Mesendoderm (in vitro differentiated cells): ENCODE results near the gene PEX14.

Experiments
- DNase-seq: peaks from one replicate; pipeline ENCODE4 v3.0.0; 2013
- H2AK5ac ChIP-seq: 2 replicates; pipeline ENCODE4 v1.6.1; 2013; ENCODE audit warnings: low read length, inconsistent platforms
- H2BK120ac ChIP-seq: 2 replicates; pipeline ENCODE4 v1.6.1; 2013; ENCODE audit warnings: low read depth, mild to moderate bottlenecking, low read length, moderate library complexity, mixed read lengths
- H2BK15ac ChIP-seq: replicated peaks from 2 replicates; pipeline ENCODE4 v1.6.1; 2013; ENCODE audit warnings: low read depth, mild to moderate bottlenecking, moderate library complexity
- H2BK5ac ChIP-seq: 2 replicates; pipeline ENCODE4 v1.6.1; 2013; ENCODE audit warnings: low read length, inconsistent platforms
- H3K18ac ChIP-seq: 2 replicates; pipeline ENCODE4 v1.6.1; 2013; ENCODE audit warnings: mild to moderate bottlenecking, low read length, mixed read lengths
- H3K23ac ChIP-seq: one replicate; pipeline ENCODE4 v1.6.1; 2013; ENCODE audit warnings: low read length
- H3K27ac ChIP-seq: 2 replicates; pipeline ENCODE4 v1.5.1; 2013; ENCODE audit warnings: low read depth, mild to moderate bottlenecking, inconsistent platforms, low read length, moderate library complexity
- H3K27me3 ChIP-seq: 2 replicates; pipeline ENCODE4 v1.6.1; 2013; ENCODE audit warnings: low read length, control low read depth, mild to moderate bottlenecking, inconsistent platforms; ENCODE audit not compliant: insufficient read depth, poor library complexity
- H3K36me3 ChIP-seq: 2 replicates; pipeline ENCODE4 v1.6.1; 2013; ENCODE audit warnings: low read length, inconsistent platforms; ENCODE audit not compliant: control insufficient read depth, insufficient read depth
- H3K4ac ChIP-seq: one replicate; pipeline ENCODE4 v1.6.1; 2013; ENCODE audit warnings: low read depth, mild to moderate bottlenecking, low read length, moderate library complexity
- H3K4me1 ChIP-seq: 2 replicates; pipeline ENCODE4 v1.6.1; 2013; ENCODE audit warnings: low read depth, low read length, inconsistent platforms; ENCODE audit not compliant: control insufficient read depth
- H3K4me2 ChIP-seq: 2 replicates; pipeline ENCODE4 v1.6.1; 2013; ENCODE audit warnings: low read length
- H3K4me3 ChIP-seq: 2 replicates; pipeline ENCODE4 v1.5.1; 2013; ENCODE audit warnings: mild to moderate bottlenecking, low read length
- H3K56ac ChIP-seq: one replicate; pipeline ENCODE4 v1.6.1; 2013; ENCODE audit warnings: low read length
- H3K79me1 ChIP-seq: 2 replicates; pipeline ENCODE4 v1.6.1; 2013; ENCODE audit warnings: low read length, inconsistent platforms
- H3K79me2 ChIP-seq: 2 replicates; pipeline ENCODE4 v1.6.1; 2013; ENCODE audit warnings: mild to moderate bottlenecking, low read length; ENCODE audit not compliant: control insufficient read depth, insufficient read depth
- H3K9ac ChIP-seq: 2 replicates; pipeline ENCODE4 v1.6.1; 2013; ENCODE audit warnings: low read length, inconsistent platforms
- H4K5ac ChIP-seq: one replicate; pipeline ENCODE4 v1.6.1; 2013; ENCODE audit warnings: low read length
- H4K8ac ChIP-seq: one replicate; pipeline ENCODE4 v1.6.1; 2013; ENCODE audit warnings: low read depth, mild to moderate bottlenecking, control low read depth, low read length, moderate library complexity
- WGBS: extraction: QIAGEN DNeasy Blood & Tissue Kit; methylation state at CpG from one replicate; pipeline ENCODE4 v1.1.7; 2013; ENCODE audit warnings: low lambda C conversion rate, missing lambda C conversion rate; ENCODE audit not compliant: insufficient coverage; ENCODE audit errors: extremely low coverage; 5-methylcytosine and 5-hydroxymethylcytosine counted together

Gene PEX14

DNA sequence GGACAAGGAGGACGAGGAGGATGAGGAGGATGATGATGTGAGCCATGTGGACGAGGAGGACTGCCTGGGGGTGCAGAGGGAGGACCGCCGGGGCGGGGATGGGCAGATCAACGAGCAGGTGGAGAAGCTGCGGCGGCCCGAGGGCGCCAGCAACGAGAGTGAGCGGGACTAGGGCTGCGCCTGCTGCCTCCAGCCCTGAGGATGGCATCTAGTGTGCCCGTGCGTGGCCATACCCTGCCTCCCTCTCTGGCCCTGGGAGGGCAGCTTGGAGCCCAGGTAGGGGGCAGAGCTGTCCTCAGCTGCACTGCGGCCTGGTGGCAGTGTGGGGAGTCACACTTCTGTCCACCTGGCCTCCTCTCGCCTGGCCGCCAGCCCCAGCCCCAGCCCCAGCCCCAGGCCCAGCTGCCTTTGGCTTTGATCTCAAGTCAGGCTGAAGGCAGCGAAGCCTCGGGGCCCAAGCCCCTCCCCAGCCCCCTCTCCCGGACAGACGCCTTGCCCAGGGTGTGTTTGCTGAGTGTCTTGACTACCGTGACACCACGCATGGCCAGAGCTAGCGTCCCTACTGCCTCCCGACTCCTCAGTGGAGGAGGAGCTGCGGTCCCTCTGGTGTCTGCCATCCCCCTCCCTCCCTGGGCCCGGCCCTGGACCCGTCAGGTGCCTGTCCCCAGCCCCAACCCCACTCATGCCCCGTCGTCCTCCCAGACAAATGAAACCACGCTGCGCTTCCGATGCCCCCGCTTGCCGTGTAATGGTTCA, 155.2 kb downstream of the PEX14 start:
- Histone ChIP-seq H3K56ac (no peak overlapping the region), H3K23ac (no peak overlapping the region), H3K36me3 (no peaks in the 10 kb centered on the region), H3K79me2 (no peaks in the 10 kb centered on the region), H3K18ac (no peak overlapping the region), H2BK15ac (no peak overlapping the region), H3K27ac (no peak overlapping the region), H3K4ac (no peak overlapping the region), H3K4me1 (peaks cover 2% of the 10 kb centered on the region), H3K79me1 (no peaks in the 10 kb centered on the region), H3K4me2 (no peak overlapping the region), H3K9ac (no peak overlapping the region), H4K8ac (no peak overlapping the region), H2BK5ac (no peak overlapping the region), H3K27me3 (no peaks in the 10 kb centered on the region), H3K4me3 (no peak overlapping the region), H2BK120ac (no peak overlapping the region), H4K5ac (no peak overlapping the region), H2AK5ac (no peak overlapping the region)
- no CpG with 5 or more reads among the region's 36 CpGs for WGBS
- DNase-seq, result no peak

DNA sequence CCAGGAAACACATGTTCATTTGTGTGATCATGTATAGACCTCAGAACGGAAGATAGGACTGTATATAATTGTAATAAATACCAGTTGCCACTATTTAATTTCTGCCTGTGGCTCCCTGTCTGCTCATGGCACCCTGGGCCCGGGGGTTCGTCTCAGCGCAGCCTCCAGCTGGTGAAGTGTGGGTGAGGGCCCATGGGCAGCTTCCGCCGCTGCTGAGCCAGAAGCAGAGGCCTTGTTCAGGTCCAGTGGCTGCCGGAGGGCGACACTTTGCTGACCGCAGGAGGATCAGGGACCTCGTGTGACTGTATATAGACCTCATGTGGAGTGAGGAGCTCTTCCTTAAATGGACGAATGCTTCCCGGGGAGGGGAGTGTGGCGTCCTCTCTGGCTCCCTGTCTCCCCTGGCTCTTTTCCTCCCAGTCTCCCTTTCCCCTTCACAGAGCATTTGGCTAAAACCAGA, 155.9 kb downstream of the PEX14 start:
- H2AK5ac ChIP-seq, result no peak overlapping the region
- H3K23ac ChIP-seq, result no peak overlapping the region
- no peak overlapping the region for H3K9ac ChIP-seq
- no peak overlapping the region for H4K8ac ChIP-seq
- no peak overlapping the region for H3K4me3 ChIP-seq
- H3K4me2 ChIP-seq, result no peak overlapping the region
- no peaks in the 10 kb centered on the region for H3K79me1 ChIP-seq
- no peaks in the 10 kb centered on the region for H3K79me2 ChIP-seq
- H3K4me1 ChIP-seq, result peaks cover 2% of the 10 kb centered on the region
- no peak overlapping the region for H3K18ac ChIP-seq
- no peak overlapping the region for H4K5ac ChIP-seq
- H2BK120ac ChIP-seq, result no peak overlapping the region
- no peak for DNase-seq
- no peak overlapping the region for H2BK5ac ChIP-seq
- no peaks in the 10 kb centered on the region for H3K27me3 ChIP-seq
- H3K27ac ChIP-seq, result no peak overlapping the region
- no peaks in the 10 kb centered on the region for H3K36me3 ChIP-seq
- no peak overlapping the region for H3K4ac ChIP-seq
- H2BK15ac ChIP-seq, result no peak overlapping the region
- H3K56ac ChIP-seq, result no peak overlapping the region
- no CpG with 5 or more reads among the region's 13 CpGs for WGBS

DNA sequence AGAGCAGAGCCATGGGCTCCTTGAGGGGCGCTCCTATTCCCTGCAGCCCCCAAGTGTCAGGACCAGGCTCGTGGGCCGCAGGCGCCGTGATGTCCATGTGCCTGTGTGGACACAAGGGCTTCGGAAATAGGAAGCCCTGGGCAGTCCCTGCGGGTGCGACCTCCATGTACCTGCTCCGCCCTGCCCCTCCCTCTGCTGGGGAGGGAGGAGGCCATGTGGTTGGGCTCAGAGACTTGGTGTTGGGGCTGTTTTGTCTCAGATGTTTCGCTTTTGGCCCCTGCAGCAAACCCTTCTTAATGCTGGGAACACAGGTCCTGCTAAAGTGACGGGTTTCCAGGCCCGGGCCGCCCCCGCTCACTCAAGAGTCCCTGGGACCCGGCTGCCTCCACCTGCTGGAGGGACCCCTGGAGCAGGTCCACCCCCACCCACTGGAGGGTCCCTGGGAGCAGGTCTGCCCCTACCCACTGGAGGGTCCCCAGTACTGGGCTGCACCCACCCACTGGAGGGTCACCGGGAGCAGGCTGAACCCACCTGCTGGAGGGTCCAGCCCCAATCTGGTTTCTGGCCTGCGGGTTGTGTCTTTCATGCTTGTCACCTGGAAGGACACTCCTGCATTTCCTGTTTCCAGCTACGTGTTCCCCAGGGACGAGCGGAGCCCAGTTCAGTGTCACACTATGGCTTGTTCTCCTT, 156.5 kb downstream of the PEX14 start:
- no peak overlapping the region for H3K4me3 ChIP-seq
- WGBS, result no CpG with 5 or more reads among the region's 20 CpGs

DNA sequence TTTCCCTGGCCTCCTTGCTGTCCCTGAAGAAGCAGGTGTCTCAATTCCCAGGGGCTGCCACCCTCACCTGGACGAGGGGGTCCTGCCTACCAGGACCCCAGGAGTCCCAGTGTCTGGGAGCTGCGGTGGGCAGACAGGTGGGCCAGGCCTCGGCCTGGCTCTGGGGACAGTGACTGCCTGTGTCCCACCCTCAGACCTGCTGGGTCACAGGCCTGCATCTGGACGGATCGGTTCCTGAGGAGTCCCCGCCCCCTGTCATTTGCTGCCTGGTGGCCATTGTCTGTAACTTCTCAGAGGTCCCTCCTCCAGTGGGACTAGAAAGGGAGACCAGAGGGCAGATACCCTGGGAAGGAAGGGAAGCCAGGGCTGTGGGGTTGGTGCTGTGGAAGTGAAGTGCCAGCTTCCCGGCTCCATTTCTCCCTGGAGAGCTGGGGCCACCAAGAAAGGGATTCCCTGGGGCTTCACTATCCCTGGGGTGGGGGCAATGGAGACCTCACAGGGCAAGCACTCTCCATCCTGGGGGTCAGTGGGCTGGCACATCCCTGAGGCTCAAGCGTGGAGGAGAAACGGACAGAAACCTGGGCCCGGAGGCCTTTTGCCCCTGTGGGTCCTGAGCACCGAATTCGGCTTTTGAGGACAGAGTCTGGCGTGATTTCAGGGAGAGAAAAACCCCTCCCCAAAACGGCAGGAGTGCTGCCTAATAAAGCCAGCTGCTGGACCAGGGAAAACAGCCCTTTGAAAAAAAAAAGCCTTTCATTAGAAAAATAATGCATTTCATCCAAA, 157.3 kb downstream of the PEX14 start:
- Histone ChIP-seq H4K5ac (no peak overlapping the region), H3K56ac (peak overlapping the region; percentile 17), H2BK5ac (no peak overlapping the region), H3K36me3 (no peaks in the 10 kb centered on the region), H2BK120ac (no peak overlapping the region), H3K4me3 (no peak overlapping the region), H3K18ac (no peak overlapping the region), H3K4me2 (no peak overlapping the region), H4K8ac (no peak overlapping the region), H3K23ac (peak overlapping the region; percentile 55), H3K4me1 (peaks cover 2% of the 10 kb centered on the region), H3K27me3 (no peaks in the 10 kb centered on the region), H3K79me2 (no peaks in the 10 kb centered on the region), H3K4ac (no peak overlapping the region), H3K79me1 (no peaks in the 10 kb centered on the region), H3K9ac (peak overlapping the region; percentile 8), H2AK5ac (no peak overlapping the region), H2BK15ac (no peak overlapping the region), H3K27ac (no peak overlapping the region)
- WGBS, result no CpG with 5 or more reads among the region's 14 CpGs
- peak; percentile 67 for DNase-seq

More for the DNA sequence above, 156.5 kb downstream of the PEX14 start:
- Histone ChIP-seq H2BK5ac (no peak overlapping the region), H2BK120ac (no peak overlapping the region), H2AK5ac (no peak overlapping the region), H3K23ac (no peak overlapping the region), H3K27ac (no peak overlapping the region), H3K27me3 (no peaks in the 10 kb centered on the region), H3K79me1 (no peaks in the 10 kb centered on the region), H3K4ac (no peak overlapping the region), H2BK15ac (no peak overlapping the region), H3K56ac (peak overlapping the region; percentile 7), H3K79me2 (no peaks in the 10 kb centered on the region), H3K36me3 (no peaks in the 10 kb centered on the region), H4K5ac (no peak overlapping the region), H3K4me2 (no peak overlapping the region), H4K8ac (no peak overlapping the region), H3K9ac (no peak overlapping the region), H3K4me1 (peaks cover 2% of the 10 kb centered on the region), H3K18ac (no peak overlapping the region)
- no peak for DNase-seq

DNA sequence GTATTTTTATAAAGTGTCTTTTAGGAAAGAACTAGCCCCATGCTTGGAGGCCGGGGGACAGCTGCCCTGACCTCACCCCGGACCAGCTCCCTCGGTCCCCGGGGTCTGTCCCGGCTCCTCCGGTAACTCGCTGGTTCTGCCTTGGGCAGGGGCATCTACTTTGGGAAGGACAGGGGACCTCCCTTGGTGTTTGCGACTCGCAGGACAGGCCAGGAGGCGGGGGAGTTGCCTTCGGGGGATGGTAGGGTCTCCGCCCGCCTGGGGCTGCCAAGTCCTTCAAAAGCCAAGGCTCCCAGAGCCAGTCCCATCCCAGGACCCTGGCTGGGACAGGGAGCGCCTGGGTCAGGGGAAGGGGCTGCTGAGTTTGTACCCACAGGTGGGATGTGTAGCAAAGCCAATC, 157.9 kb downstream of the PEX14 start:
- no CpG with 5 or more reads among the region's 14 CpGs for WGBS
- Histone ChIP-seq H2BK15ac (no peak overlapping the region), H3K27me3 (no peaks in the 10 kb centered on the region), H3K56ac (no peak overlapping the region), H2BK120ac (no peak overlapping the region), H3K4me3 (no peak overlapping the region), H3K23ac (no peak overlapping the region), H4K5ac (no peak overlapping the region), H3K4ac (no peak overlapping the region), H3K36me3 (no peaks in the 10 kb centered on the region), H3K4me1 (peaks cover 2% of the 10 kb centered on the region), H3K27ac (no peak overlapping the region), H2BK5ac (no peak overlapping the region), H3K4me2 (no peak overlapping the region), H4K8ac (no peak overlapping the region), H3K9ac (no peak overlapping the region), H3K79me2 (no peaks in the 10 kb centered on the region), H3K79me1 (no peaks in the 10 kb centered on the region), H2AK5ac (no peak overlapping the region), H3K18ac (no peak overlapping the region)
- no peak for DNase-seq
